Measurements from ENCODE around the gene SLC16A5.
"Not testable (repeated sequence)": the region's sequence is repeated elsewhere in the genome, so short reads cannot be mapped to it uniquely, and the experiment has no call there.

The SLC16A5 gene

GRCh38 chr17:75064460-75064859, 23.3 kb upstream of the SLC16A5 start:
- no peak for DNase-seq (ENCODE audit: low read depth)

GRCh38 chr17:75064867-75065561, 22.7 kb upstream of the SLC16A5 start:
- DNase-seq (ENCODE audit: low read depth): no peak

GRCh38 chr17:75065562-75066151, 22.1 kb upstream of the SLC16A5 start:
- no peak for DNase-seq (ENCODE audit: low read depth)

GRCh38 chr17:75067856-75068255, 19.9 kb upstream of the SLC16A5 start:
- DNase-seq (ENCODE audit: low read depth): no peak

GRCh38 chr17:75068750-75069149, 19.0 kb upstream of the SLC16A5 start:
- DNase-seq (ENCODE audit: low read depth): no peak

- no peak for DNase-seq (ENCODE audit: low read depth)
These were observed 18.0 kb upstream of the SLC16A5 start for GRCh38 chr17:75069783-75070182.

- DNase-seq (ENCODE audit: low read depth): not testable (repeated sequence)
These were observed 16.1 kb upstream of the SLC16A5 start for GRCh38 chr17:75071478-75072271.

- DNase-seq (ENCODE audit: low read depth): not testable (repeated sequence)
These were observed 14.8 kb upstream of the SLC16A5 start for GRCh38 chr17:75072909-75073308.

- DNase-seq (ENCODE audit: low read depth): no peak
These were observed 14.1 kb upstream of the SLC16A5 start for GRCh38 chr17:75073618-75074047.

- DNase-seq (ENCODE audit: low read depth): no peak
These were observed 13.2 kb upstream of the SLC16A5 start for GRCh38 chr17:75074532-75074931.

- no peak for DNase-seq (ENCODE audit: low read depth)
These were observed 12.0 kb upstream of the SLC16A5 start for GRCh38 chr17:75075597-75076336.

GRCh38 chr17:75077072-75077495, 10.7 kb upstream of the SLC16A5 start:
- DNase-seq (ENCODE audit: low read depth): no peak

GRCh38 chr17:75077496-75078283, 10.1 kb upstream of the SLC16A5 start:
- no peak for DNase-seq (ENCODE audit: low read depth)

- no peak for DNase-seq (ENCODE audit: low read depth)
These were observed 9.3 kb upstream of the SLC16A5 start for GRCh38 chr17:75078284-75079022.

- no peak for DNase-seq (ENCODE audit: low read depth)
These were observed 8.8 kb upstream of the SLC16A5 start for GRCh38 chr17:75079023-75079373.

- no peak for DNase-seq (ENCODE audit: low read depth)
These were observed 5.9 kb upstream of the SLC16A5 start for GRCh38 chr17:75081611-75082540.

- no peak for DNase-seq (ENCODE audit: low read depth)
These were observed 5.1 kb upstream of the SLC16A5 start for GRCh38 chr17:75082683-75083082.

GRCh38 chr17:75084039-75084660, 3.6 kb upstream of the SLC16A5 start:
- no peak for DNase-seq (ENCODE audit: low read depth)

GRCh38 chr17:75086496-75087181, 1.1 kb upstream of the SLC16A5 start:
- DNase-seq (ENCODE audit: low read depth): no peak
